Panc1 (cell line): ENCODE data around the gene RAB18.

Source experiments
- POLR2AphosphoS5 ChIP-seq: IDR thresholded peaks from 2 replicates; pipeline ENCODE4 v1.6.1; 2012; ENCODE audit warnings: mild to moderate bottlenecking, low read depth, low read length, moderate library complexity
- SIN3A ChIP-seq: IDR thresholded peaks from 2 replicates; pipeline ENCODE4 v1.6.1; 2012; ENCODE audit warnings: low read depth, mild to moderate bottlenecking, low read length, moderate library complexity, borderline replicate concordance; ENCODE audit not compliant: insufficient read depth
- TCF7L2 ChIP-seq: IDR thresholded peaks from 2 replicates; pipeline ENCODE4 v1.6.1; 2011; ENCODE audit warnings: mild to moderate bottlenecking, low read depth, low read length, inconsistent platforms
- TF ChIP-seq, protein P1 (sequence below): fragments of 450-650 bp; IDR thresholded peaks from 2 replicates; pipeline ENCODE4 v1.5.1; 2017; ENCODE audit warnings: mild to moderate bottlenecking
- TF ChIP-seq, protein P2 (sequence below), 2 experiments: IDR thresholded peaks; 2 replicates each; pipeline ENCODE4 v1.6.1; 2011 to 2012; ENCODE audit warnings: low read depth in 2 of 2, control low read depth in 1 of 2, low read length in 1 of 2, mild to moderate bottlenecking in 1 of 2, moderate library complexity in 1 of 2; ENCODE audit not compliant: insufficient read depth in 1 of 2

DNA sequence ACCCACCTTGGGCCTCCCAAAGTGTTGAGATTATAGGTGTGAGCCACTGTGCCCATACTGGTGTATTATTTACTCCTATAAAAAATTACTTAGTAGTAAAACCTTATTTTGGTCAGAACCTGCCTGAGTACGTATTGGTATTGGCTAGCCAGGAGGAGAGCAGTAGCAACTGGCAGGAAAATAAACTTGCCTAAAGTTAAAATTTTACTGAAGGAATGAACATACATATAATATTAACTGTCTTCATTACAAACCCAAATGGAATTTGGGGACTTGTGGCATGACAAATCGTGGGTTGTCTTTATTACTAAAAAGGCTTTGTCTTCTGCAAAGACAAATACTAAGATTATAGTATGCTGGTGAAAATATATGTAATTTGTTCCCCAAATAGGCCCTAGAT lies 8.4 kb downstream of the RAB18 start:
- TF ChIP-seq, protein P1, sequence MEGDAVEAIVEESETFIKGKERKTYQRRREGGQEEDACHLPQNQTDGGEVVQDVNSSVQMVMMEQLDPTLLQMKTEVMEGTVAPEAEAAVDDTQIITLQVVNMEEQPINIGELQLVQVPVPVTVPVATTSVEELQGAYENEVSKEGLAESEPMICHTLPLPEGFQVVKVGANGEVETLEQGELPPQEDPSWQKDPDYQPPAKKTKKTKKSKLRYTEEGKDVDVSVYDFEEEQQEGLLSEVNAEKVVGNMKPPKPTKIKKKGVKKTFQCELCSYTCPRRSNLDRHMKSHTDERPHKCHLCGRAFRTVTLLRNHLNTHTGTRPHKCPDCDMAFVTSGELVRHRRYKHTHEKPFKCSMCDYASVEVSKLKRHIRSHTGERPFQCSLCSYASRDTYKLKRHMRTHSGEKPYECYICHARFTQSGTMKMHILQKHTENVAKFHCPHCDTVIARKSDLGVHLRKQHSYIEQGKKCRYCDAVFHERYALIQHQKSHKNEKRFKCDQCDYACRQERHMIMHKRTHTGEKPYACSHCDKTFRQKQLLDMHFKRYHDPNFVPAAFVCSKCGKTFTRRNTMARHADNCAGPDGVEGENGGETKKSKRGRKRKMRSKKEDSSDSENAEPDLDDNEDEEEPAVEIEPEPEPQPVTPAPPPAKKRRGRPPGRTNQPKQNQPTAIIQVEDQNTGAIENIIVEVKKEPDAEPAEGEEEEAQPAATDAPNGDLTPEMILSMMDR, result no peak
- TF ChIP-seq POLR2AphosphoS5, result no peak
- TF ChIP-seq, protein P2, sequence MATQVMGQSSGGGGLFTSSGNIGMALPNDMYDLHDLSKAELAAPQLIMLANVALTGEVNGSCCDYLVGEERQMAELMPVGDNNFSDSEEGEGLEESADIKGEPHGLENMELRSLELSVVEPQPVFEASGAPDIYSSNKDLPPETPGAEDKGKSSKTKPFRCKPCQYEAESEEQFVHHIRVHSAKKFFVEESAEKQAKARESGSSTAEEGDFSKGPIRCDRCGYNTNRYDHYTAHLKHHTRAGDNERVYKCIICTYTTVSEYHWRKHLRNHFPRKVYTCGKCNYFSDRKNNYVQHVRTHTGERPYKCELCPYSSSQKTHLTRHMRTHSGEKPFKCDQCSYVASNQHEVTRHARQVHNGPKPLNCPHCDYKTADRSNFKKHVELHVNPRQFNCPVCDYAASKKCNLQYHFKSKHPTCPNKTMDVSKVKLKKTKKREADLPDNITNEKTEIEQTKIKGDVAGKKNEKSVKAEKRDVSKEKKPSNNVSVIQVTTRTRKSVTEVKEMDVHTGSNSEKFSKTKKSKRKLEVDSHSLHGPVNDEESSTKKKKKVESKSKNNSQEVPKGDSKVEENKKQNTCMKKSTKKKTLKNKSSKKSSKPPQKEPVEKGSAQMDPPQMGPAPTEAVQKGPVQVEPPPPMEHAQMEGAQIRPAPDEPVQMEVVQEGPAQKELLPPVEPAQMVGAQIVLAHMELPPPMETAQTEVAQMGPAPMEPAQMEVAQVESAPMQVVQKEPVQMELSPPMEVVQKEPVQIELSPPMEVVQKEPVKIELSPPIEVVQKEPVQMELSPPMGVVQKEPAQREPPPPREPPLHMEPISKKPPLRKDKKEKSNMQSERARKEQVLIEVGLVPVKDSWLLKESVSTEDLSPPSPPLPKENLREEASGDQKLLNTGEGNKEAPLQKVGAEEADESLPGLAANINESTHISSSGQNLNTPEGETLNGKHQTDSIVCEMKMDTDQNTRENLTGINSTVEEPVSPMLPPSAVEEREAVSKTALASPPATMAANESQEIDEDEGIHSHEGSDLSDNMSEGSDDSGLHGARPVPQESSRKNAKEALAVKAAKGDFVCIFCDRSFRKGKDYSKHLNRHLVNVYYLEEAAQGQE (IDR thresholded peaks at IDR 0.05; ENCODE audit: insufficient read depth in 1 of 2, low read depth in 2 of 2, low read length in 1 of 2), result no peak
- no peak for TF ChIP-seq TCF7L2
- no peak for TF ChIP-seq SIN3A
